ENCODE data around the gene C2.

DNA sequence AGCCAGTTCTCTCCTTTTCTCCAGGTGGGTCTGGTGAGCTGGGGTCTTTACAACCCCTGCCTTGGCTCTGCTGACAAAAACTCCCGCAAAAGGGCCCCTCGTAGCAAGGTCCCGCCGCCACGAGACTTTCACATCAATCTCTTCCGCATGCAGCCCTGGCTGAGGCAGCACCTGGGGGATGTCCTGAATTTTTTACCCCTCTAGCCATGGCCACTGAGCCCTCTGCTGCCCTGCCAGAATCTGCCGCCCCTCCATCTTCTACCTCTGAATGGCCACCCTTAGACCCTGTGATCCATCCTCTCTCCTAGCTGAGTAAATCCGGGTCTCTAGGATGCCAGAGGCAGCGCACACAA is 17.6 kb downstream of the C2 start:
- TF ChIP-seq, protein P1, sequence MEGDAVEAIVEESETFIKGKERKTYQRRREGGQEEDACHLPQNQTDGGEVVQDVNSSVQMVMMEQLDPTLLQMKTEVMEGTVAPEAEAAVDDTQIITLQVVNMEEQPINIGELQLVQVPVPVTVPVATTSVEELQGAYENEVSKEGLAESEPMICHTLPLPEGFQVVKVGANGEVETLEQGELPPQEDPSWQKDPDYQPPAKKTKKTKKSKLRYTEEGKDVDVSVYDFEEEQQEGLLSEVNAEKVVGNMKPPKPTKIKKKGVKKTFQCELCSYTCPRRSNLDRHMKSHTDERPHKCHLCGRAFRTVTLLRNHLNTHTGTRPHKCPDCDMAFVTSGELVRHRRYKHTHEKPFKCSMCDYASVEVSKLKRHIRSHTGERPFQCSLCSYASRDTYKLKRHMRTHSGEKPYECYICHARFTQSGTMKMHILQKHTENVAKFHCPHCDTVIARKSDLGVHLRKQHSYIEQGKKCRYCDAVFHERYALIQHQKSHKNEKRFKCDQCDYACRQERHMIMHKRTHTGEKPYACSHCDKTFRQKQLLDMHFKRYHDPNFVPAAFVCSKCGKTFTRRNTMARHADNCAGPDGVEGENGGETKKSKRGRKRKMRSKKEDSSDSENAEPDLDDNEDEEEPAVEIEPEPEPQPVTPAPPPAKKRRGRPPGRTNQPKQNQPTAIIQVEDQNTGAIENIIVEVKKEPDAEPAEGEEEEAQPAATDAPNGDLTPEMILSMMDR (IDR thresholded peaks at IDR 0.05) = no peak
- no peak for TF ChIP-seq POLR2A (IDR thresholded peaks at IDR 0.05)
